ENCODE measurements around the gene MBL2.

DNA sequence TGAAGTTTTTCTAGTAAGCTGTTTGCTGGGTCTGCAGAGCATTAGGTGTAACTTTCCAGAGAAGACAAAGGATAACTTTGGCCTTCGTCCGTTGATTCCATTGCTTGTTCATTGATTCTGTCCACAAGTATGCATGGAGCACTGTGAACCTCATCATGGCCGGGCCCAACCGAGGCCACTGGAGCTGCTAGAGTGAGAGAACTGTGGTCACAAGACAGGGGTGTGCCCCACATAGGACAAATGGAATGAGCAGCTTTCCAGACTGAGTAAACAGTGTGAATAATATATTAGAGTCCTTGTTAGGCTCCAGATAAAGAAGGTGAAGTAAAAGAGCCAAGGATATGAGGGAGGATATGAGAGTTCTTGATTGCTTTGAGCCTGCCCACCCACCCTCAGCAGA lies 24.9 kb downstream of the MBL2 start:
- TF ChIP-seq CTCF (IDR thresholded peaks at IDR 0.05) (no peak), POLR2A (IDR thresholded peaks at IDR 0.05) (no peak)
